GM21529 (cell line): ENCODE data around the gene TMC5.
"Not testable (repeated sequence)": the region's sequence is repeated elsewhere in the genome, so short reads cannot be mapped to it uniquely, and the experiment has no call there.

Experiments used
- ATAC-seq: cut with Tn5 transposase; IDR thresholded peaks from one replicate; pipeline ENCODE4 v1.9.1; 2021; ENCODE audit not compliant: unreplicated experiment

The TMC5 gene

DNA sequence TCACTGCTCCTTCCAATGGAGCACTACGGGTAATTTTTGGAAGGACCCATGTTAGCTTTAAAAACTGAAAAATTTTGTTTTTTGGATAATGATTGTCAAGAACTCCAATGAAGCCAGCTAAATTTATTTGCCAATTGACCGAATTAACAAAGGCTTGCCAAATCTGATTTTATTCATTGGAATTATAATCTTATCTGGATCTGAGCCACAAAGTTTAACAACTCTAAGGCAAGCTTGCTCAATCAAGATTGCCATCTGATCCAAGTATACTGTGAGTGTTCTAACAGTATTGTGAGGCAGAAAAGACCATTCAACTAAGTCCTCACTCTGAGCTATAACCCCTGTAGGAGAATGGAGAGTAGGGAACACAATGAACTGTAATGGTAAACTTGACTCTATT is 20.3 kb upstream of the TMC5 start:
- not testable (repeated sequence) for ATAC-seq

DNA sequence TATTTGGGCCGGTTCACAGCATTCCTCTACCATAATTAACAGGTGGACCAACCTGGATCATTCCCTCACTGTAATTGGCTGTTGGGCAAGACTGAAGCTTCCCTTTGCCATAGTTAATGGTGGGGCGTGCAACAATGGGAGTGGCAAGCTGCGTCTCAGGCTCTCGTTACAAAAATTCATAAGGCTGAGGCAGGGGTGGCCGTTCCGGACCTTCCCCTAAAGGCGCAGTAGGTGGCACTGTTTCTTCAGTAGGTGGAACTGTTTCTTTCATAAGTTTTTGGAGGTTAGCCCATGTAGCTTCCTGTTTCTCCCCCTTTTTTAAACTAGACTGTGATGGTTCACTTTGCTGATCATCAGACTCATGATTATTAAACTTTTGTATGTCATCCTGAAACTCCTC is 17.0 kb upstream of the TMC5 start:
- no peak for ATAC-seq

DNA sequence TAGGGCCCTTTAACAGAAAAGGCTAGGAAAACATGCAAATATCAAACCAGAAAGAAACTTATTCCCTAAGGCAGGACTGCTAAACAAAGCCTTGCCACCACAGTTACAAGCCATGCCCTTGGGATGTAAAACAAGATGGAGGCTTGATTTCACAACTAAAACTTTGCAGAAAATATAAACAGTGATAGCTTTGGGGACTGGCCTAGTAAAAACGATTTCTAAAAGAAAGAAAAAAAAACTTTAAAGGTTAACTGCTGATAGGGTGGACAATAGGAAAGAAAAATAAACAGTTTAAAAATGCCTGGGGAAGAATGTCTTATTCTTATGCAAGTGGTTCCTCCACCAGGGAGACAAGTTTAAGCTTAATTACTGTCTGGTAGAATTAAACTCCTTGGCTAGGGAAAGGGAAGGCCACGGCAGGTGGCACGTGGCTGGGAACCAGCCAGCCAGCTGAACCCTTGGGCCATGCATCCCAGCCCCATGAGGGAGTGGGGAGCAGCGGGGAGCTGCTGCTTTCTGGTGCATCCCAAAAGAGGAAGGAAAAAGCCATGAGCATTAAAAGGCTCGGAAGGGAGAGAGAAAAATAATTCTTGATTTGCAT is 10.7 kb upstream of the TMC5 start:
- no peak for ATAC-seq

DNA sequence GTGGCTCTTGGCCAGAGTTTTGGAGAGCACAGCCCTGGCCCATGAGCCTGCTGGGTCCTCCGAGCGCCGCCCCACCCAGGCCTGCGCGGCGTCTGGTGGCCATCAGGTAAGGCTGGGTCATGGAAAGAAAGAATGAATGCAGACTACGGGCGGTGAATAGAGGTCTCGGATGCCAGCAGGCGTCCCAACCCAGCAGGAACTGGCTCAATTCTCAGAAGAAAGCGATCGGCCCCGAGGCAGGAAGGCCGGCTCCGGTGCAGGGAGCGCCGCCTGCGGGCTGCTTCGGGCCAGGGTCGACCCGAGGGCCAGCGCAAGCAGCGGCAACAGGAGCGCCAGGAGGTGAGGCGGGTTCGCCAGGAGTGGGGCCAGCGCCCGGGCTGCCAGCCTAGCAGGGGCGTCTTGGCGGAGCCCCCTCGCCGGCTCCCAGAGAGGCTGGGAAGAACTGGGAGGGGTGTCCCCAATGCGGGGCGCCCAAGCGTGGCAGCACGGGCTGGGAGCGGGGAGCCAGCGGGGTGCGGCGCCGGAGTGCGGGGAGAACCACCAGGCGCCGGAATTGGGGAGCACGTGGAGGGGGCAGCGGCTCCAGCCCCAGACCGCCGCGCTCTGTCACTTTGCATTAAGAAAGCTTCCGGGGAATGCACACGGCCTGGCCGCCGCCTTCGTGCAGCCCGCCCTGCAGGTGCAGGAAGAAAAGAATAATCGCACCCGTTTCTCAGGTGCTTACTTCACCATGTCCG is 7.1 kb upstream of the TMC5 start:
- no peak for ATAC-seq

DNA sequence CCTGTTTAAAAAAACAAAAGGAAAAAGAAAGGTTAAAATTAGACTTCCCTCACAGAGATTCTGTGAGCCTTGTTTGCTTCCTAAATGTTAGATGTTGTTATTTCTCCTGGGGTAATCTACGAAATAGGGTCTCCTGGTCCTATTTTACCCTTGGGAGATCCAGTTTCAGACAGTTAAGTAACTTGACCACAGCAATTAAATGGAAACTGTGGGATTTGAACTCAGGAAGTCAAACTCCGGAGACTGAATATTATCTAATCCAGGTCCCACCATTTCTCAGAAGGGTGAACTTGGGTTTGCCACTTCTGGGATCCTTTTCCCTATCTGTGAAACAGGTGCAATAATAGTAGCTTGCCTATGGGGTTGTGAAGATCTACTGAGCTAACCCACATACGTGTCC is 6.4 kb upstream of the TMC5 start:
- ATAC-seq = no peak

DNA sequence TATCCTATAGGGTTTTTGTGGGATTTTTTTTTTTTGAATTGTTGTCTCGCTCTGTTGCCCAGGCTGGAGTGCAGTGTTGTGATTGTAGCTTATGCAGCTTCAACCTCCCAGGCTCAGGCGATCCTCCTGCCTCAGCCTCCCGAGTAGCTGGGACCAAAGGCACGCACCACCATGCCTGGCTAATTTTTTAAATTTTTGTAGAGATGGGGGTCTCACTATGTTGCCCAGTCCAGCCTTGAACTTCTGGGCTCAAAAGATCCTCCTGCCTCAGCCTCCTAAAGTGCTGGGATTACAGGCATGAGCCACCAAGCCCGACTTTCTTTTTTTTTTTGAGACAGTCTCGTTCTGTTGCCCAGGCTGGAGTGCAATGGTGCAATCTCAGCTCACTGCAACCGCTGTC is 5.6 kb upstream of the TMC5 start:
- ATAC-seq = not testable (repeated sequence)

DNA sequence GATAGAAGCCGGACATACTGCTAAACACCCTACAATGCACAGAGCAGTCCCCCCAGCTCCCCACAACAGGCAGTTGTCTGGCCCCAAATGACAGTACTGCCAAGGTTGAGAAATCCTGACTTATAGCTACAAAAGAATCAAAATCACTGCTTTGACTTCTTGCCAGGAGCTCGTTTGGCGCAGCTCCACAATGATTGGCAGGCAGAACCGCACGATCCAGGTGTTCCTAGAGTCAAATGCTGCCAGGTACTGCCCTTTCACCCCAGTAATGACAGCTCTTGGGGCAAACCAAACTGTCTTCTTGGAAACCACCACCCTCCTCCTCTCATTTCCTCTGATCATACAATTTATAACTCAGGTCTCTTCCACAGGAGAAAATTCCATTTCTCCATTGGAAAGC is 2.2 kb upstream of the TMC5 start:
- no peak for ATAC-seq

DNA sequence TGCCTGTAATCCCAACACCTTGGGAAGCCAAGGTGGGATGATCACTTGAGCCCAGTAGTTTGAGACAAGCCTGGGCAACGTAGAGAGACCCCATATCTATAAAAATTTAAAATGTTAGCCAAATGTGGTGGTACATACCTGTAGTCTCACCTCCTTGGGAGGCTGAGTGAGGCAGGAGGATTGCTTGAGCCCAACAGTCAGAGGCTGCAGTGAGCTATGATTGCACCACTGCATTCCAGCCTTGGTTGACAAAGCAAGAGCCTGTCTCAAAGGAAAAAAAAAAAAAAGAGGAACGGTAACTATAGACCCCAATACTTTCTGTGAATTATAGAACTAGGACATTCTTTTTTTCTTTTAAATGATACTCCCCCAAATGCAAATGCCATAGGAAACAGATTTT is 1.8 kb upstream of the TMC5 start:
- no peak for ATAC-seq

DNA sequence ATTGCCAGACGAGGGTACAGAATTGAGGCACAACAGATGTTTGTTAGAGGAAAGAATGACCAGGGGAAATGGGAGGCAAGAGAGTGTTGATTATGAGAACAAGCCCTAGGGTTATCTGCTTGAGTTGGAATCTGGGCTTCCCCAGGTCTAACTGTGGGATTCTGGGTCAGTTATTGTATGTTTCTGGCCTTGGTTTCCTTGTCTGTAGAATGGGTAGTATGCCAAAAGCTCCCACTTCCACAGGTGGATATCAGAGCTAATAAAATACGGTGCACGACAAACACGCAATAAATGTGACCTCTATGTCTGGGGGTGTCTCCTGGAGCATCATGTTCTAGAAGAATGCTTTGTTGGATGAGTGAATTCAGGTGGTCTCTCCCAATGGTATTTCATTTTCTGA is 517 bp downstream of the TMC5 start:
- no peak for ATAC-seq

DNA sequence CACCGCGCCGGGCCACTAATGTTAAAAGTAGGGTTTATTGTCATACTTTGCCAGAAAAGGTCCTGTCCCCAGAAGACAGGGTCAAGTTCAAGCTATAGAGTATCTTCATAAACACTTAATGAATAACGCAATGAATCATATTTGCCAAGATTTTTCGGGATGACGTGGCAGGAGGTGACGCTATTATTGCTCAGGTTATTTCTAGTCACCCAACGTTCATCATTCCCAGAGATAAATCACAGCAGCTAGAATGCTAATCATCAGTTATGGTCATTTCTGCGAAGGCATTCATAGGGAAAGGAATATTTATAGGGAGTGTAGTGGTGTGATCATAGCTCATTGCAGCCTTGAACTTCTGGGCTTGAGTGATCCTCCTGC is 2.0 kb downstream of the TMC5 start:
- no peak for ATAC-seq

DNA sequence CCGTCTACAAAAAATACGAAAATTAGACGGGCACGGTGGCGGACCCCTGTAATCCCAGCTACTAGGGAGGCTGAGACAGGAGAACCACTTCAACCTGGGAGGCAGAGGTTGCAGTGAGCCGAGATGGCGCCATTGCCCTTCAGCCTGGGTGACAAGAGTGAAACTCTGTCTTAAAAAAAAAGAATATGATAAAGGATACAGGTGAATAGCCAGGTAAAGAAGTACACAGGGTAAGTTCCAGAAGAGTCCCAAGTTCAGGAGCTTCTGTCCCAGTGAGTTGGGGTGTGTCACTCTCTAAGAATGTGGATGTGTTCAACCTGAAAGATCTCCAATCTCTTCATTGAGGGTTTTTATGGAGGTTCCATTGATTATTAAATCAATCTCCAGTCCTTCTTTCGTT is 6.8 kb downstream of the TMC5 start:
- no peak for ATAC-seq

DNA sequence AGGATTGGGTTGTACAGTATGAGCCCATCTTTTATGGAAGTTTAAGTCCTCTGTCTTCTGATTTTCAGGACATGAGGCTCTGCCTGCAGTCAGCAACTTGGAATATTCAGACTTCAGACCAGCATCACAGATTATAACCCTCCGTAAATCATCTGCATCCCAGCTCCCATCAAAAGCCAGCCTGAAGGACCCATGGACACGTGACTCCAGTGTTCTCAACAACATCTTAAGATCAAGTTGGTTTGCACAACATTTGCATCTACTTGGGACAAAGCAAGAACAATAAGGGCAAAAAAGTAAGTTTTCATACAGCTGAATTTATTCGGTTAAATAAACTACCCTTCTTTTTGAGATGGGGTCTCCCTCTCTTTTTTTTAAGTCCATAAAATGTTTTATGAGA is 12.7 kb downstream of the TMC5 start:
- ATAC-seq = no peak

DNA sequence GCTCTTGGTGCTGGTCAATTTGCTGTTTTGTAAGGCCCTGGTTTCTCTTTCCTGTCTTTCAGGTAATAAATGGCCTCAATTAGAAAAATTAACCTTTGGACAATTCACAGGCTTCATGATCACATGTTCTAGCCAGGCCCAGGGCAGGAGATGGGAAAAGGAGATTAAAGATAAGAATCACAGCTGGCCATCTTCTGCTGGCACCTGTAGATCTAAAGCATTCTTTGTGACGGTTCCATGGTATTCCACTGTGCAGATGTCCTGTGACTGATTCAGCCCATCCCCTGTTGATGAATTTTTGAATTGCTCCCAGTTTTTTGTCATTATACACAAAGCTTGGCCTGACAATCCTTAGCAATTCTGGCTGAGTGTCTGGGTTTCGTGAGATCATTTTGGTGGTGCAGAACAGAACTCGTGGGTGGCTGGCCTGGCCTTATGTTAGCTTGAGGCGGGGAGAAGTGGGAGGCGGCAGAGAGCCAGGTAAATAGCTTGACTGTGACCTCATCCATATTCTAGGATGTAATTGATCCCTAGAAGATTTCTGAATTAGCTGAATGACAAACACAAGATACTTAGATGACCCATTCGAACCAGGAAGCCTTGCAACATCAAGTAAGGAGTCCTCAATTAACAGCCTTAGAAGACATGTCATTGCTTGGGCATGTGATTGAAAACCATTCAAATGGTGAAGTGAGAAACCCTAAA is 14.1 kb downstream of the TMC5 start:
- no peak for ATAC-seq

DNA sequence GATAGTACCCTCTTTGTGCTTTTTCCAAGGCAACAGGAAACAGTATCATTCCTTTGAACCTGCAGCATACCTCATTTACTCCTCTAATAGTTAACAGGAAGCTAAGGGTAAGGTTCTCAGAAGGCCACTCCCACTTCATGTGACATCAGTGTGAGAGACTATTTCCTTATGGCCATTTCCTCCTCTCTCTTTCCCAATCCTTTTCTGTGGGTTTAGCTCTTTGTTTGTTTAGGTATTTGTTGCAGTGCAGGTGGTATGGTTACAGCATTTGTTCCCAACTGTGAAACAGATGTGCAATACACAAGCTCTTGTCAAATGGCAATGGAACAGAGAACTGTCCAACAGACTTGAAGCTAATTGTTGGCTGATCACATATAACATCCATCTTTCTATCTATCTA is 14.7 kb downstream of the TMC5 start:
- no peak for ATAC-seq

DNA sequence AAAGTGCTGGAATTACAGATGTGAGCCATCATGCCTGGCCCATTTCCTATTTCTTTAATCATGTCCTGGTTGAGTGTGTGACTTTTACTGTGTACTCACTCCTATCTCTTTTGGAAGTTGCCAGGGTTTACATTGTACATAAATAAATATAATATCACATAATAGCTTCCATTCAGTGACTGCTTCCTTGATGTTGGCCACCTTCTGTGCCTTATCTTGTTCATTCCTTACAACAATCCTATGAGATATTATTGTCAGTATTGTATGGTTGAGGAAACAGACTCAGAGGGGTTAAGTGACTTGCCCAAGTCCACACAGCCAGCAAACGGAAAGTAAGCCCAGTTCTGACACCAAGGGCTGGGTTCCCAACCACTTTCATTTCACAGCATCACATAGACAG is 16.9 kb downstream of the TMC5 start:
- ATAC-seq = no peak

DNA sequence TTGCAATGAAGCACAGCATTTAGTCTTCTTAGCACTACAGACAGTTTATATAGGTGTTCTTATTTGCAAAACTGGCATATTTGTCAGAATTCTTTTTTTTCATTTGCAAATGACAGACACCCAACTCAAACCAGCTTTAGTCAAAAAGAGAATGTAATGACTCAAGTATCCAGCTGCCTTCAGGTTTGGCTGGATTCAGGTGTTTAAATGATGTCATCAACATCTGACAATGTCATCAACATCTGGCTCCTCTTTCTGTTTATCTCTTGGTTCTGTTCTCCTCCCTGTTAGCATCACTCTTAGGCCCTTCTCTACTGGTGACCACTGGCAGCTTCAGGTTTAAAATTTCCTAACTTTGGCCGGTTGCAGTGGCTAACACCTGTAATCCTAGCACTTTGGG is 18.9 kb downstream of the TMC5 start:
- no peak for ATAC-seq

DNA sequence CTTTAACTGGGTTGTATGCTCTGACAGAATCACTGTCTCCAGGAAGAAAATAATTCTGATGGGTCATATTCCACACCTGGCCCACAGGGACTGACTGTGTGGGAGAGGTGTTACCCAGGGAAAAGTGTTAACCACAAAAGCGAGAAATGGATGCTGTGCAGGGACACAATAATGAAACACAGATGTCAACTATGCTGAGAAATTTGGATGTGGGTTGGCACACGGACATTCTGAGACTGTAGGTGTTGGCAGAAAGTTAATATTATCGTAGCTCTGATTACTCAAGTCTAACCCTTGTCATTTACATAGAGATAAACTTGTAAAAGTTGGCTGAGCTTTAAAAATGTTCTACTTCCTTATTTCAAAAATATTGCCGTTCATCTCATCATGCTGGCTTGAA is 19.6 kb downstream of the TMC5 start:
- no peak for ATAC-seq

DNA sequence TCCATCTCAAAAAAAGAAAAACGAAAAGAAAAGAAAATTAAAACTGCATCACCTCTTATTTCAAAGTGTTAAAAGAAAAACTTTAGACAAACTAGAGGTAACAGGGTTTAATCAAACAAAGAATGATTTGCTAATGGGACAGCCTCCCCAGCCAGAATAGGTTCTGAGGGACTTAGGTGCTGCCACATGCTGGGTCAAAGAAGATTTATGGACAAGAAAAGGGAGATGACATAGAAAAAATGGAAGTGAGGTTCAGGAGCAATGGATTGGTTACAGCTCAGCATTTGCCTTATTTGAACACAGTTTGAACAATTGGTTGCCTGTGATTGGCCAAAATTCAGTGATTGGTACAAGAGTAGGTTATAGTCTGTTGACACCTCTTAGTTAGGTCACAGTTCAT is 21.1 kb downstream of the TMC5 start:
- ATAC-seq = no peak

DNA sequence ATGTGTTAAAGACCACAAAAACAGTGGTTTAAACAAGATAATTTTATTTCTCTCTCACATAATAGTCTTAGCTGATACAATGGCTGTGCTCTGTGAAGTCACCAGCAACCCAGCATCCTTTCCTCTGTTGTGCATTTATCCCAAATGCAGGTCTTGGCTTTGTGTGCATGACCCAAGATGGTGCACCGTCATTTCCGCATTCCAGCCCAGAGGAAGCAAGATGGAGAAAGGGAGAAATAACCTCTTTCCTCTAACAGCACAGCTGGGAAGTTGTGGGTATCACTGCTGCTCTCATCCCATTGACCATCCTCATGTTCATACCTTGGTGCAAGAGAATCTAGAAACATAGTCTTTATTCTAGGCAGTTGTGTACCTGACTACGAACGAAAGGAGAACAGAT is 21.8 kb downstream of the TMC5 start:
- no peak for ATAC-seq

DNA sequence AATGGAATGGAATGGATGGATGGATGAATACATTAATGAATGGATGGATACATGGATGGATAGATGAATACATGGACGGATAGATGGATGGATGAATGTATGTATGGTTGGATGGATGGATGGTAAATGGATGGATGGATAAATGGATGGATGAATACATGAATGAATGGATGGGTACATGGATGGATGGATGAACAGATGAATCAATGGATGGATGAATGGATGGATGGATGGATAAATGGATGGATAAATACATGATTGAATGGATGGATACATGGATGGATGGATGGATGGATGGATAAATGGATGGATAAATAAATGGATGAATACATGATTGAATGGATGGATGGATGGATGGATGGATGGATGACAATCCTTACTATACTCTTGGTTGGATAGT is 26.0 kb downstream of the TMC5 start:
- ATAC-seq = no peak

DNA sequence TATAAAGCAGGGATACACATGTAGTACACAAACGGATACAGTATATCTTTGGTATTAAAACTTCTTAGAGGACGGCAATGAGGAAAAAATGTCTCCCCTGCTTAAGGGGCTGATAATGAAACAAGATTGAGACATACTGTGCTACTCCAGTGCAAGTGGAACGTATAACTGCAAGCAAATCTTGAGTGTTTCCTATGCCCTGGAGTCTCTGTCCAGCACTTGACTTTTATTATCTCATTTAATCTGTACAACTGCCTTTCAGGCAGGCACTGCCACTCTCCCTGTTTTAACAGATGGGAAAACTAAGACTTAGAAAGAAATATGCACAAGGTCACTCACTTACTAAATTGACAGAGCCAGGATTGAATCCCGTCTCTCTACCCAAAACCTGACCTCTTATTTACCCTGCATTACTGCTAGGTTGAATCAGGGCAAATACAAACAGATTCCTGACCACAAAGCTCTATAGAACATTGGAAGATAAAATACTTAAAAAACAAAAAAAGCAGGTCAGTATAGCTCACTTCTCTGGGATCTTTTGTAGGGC is 28.7 kb downstream of the TMC5 start:
- ATAC-seq = no peak

DNA sequence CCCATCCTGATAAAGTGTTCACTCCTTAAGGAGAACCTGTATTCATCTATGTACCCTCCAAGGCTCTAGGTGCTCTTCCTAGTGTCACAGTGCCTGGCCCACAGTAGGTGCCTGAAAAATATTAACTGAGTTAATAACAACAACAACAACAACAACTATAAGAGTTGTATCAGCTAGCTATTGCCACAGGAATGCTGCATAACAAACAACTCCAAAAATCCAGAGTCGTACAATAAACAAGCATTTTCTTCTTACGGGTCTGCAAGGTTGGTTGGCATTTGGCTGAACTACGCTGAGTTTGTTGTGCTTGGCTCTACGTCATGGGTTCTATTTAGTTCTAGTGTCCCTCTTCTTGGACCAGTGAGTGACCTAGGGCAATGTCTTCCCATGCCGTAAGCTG is 29.2 kb downstream of the TMC5 start:
- ATAC-seq = no peak
